PC-3 (cell line): ENCODE results near the gene OSMR. TPM values are rescaled to one million over a fixed set of nuclear protein-coding genes. Genes with fewer than 3 reads are reported as not detected.
"Not testable (repeated sequence)": the region's sequence is repeated elsewhere in the genome, so short reads cannot be mapped to it uniquely, and the experiment has no call there.

Experiments used
- ATAC-seq: fragments of 200-7000 bp; cut with Tn5 transposase; 2 replicates; pipeline ENCODE4 v1.9.1; 2020; ENCODE audit warnings: mild to moderate bottlenecking, moderate library complexity
- BruUV-seq: library from RNA; stranded (reverse); fragments of 400-500 nt; replicated peaks from 2 replicates; lab custom pipeline; 2021; lab: Mats Ljungman, UMichigan
- CTCF ChIA-PET: fragments of 300-600 bp; sonication (Branson Sonifier 250); formaldehyde crosslinking; loops from one replicate; lab custom pipeline; 2022; ENCODE audit warnings: antibody characterized with exemption; lab: Charles Lee
- POLR2A ChIA-PET: fragments of 300-600 bp; sonication (Branson Sonifier 250); formaldehyde crosslinking; loops from one replicate; lab custom pipeline; 2022; ENCODE audit warnings: antibody characterized with exemption; ENCODE audit not compliant: unreplicated experiment; lab: Charles Lee
- DNase-seq: peaks from one replicate; pipeline ENCODE4 v3.0.0-alpha.2; 2015
- H2AFZ ChIP-seq: fragments of 300-600 bp; sonication (generic); 2 replicates; pipeline ENCODE4 v1.6.0; 2016; ENCODE audit warnings: antibody characterized with exemption, low read length
- H3F3A ChIP-seq: fragments of 300-600 bp; sonication (generic); one replicate; pipeline ENCODE4 v1.6.0; 2017; ENCODE audit warnings: antibody characterized with exemption, low read length, control low read depth, mild to moderate bottlenecking; ENCODE audit not compliant: unreplicated experiment
- H3K27ac ChIP-seq: fragments of 300-600 bp; sonication (generic); 2 replicates; pipeline ENCODE4 v1.5.1; 2016; ENCODE audit warnings: mild to moderate bottlenecking, low read length
- H3K27me3 ChIP-seq: fragments of 300-600 bp; sonication (generic); 2 replicates; pipeline ENCODE4 v1.6.1; 2016; ENCODE audit warnings: low read length, mixed read lengths
- H3K36me3 ChIP-seq: fragments of 300-600 bp; sonication (generic); 2 replicates; pipeline ENCODE4 v1.6.1; 2016; ENCODE audit warnings: low read depth, mixed run types, low read length, mixed read lengths
- H3K4me1 ChIP-seq: fragments of 300-600 bp; sonication (generic); 2 replicates; pipeline ENCODE4 v1.5.1; 2016; ENCODE audit warnings: low read length; ENCODE audit not compliant: insufficient read depth
- H3K4me2 ChIP-seq: fragments of 300-600 bp; sonication (generic); 2 replicates; pipeline ENCODE4 v1.6.0; 2016; ENCODE audit warnings: low read length
- H3K4me3 ChIP-seq: fragments of 300-600 bp; sonication (generic); 2 replicates; pipeline ENCODE4 v1.5.1; 2016; ENCODE audit warnings: mild to moderate bottlenecking, low read length, mixed read lengths
- H3K79me2 ChIP-seq: fragments of 300-600 bp; sonication (generic); 2 replicates; pipeline ENCODE4 v1.6.1; 2017; ENCODE audit warnings: low read length, mixed read lengths
- H3K9ac ChIP-seq: fragments of 300-600 bp; sonication (generic); 2 replicates; pipeline ENCODE4 v1.6.0; 2016; ENCODE audit warnings: mild to moderate bottlenecking, low read length
- H3K9me2 ChIP-seq: fragments of 300-600 bp; sonication (generic); replicated peaks from 2 replicates; pipeline ENCODE4 v1.6.1; 2016; ENCODE audit warnings: mixed run types, low read length, mixed read lengths
- H3K9me3 ChIP-seq: fragments of 300-600 bp; sonication (generic); 2 replicates; pipeline ENCODE4 v1.6.1; 2016; ENCODE audit warnings: low read length, mixed read lengths
- H4K20me1 ChIP-seq: fragments of 300-600 bp; sonication (generic); 2 replicates; pipeline ENCODE4 v1.6.1; 2016; ENCODE audit warnings: low read length, mixed read lengths
- EZH2 ChIP-seq: fragments of 300-600 bp; sonication (generic); IDR thresholded peaks from one replicate; pipeline ENCODE4 v1.6.1; 2017; ENCODE audit warnings: antibody characterized with exemption, mild to moderate bottlenecking, low read length; ENCODE audit not compliant: unreplicated experiment
- EZH2phosphoT487 ChIP-seq: fragments of 300-600 bp; sonication (generic); IDR thresholded peaks from 2 replicates; pipeline ENCODE4 v1.6.1; 2018; ENCODE audit warnings: mild to moderate bottlenecking, antibody characterized with exemption, low read length, borderline replicate concordance
- intact Hi-C: fragments of 100-400 bp; cut with micrococcal nuclease; formaldehyde crosslinking; loops from 2 replicates; pipeline ENCODE4 v1.9.0; 2023
- total RNA-seq: library from RNA; depleted of rRNA; stranded (reverse); fragments of >200 nt; gene quantifications from 2 replicates; pipeline ENCODE4 v1.2.3, GENCODE V29; 2014
- TF ChIP-seq, protein P1 (sequence below): fragments of 300-600 bp; sonication (generic); conservative IDR thresholded peaks from 2 replicates; pipeline ENCODE4 v1.5.1; 2017; ENCODE audit warnings: antibody characterized with exemption, low read depth, mild to moderate bottlenecking, low read length

The OSMR gene
- total RNA-seq, 1 experiment from 2014 or later = 13.7 TPM

DNA sequence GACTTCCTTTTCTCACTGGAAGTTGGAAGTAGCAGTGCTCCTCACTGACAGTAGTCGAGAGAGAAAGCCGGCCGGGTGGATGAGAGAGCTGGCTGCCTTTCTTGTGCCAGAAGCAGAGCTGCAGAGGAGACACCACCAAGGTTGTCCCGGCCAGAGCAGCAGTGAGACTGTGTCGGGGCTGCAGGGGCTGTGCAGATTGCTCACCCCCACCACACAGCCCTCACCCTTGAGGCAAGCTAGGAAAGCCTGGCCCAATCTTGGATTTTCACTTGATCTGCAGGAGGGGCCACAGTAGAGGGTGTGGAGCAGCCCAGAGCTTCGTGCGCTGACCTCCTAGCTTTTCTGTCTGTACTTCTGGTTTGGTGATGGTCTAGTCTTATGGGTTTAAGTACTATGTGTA is 9.1 kb downstream of the OSMR start:
- H3F3A ChIP-seq = peaks cover 6% of the 10 kb centered on the region
- H3K9ac ChIP-seq = 0 out of 2 replicates have a peak overlapping the region, but pooled peaks have one; percentile 6
- no TSS peak for BruUV-seq
- H3K9me3 ChIP-seq = 0 out of 2 replicates have a peak, but pooled peaks cover 4% of the 10 kb centered on the region
- H4K20me1 ChIP-seq = no peaks in the 10 kb centered on the region
- intact Hi-C loops = loop anchor here (2.0 kb wide), 1 partner anchor 18 kb away; no protein-coding TSS in a partner anchor
- ChIA-PET CTCF (no interaction called here), POLR2A (no interaction called here)
- no peaks in the 10 kb centered on the region for H3K27me3 ChIP-seq
- H3K4me2 ChIP-seq = peak overlapping the region; percentile 49
- peaks cover 22% of the 10 kb centered on the region for H3K36me3 ChIP-seq
- H3K27ac ChIP-seq = peak overlapping the region; percentile 60
- no peak overlapping the region for H3K4me3 ChIP-seq
- DNase-seq = no peak
- no peak overlapping the region for H2AFZ ChIP-seq
- H3K4me1 ChIP-seq = peaks cover 31% of the 10 kb centered on the region
- TF ChIP-seq EZH2 = no peak
- TF ChIP-seq, protein P1, sequence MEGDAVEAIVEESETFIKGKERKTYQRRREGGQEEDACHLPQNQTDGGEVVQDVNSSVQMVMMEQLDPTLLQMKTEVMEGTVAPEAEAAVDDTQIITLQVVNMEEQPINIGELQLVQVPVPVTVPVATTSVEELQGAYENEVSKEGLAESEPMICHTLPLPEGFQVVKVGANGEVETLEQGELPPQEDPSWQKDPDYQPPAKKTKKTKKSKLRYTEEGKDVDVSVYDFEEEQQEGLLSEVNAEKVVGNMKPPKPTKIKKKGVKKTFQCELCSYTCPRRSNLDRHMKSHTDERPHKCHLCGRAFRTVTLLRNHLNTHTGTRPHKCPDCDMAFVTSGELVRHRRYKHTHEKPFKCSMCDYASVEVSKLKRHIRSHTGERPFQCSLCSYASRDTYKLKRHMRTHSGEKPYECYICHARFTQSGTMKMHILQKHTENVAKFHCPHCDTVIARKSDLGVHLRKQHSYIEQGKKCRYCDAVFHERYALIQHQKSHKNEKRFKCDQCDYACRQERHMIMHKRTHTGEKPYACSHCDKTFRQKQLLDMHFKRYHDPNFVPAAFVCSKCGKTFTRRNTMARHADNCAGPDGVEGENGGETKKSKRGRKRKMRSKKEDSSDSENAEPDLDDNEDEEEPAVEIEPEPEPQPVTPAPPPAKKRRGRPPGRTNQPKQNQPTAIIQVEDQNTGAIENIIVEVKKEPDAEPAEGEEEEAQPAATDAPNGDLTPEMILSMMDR = no peak
- TF ChIP-seq EZH2phosphoT487 = no peak
- peaks cover 89% of the 10 kb centered on the region for H3K79me2 ChIP-seq
- no peak for ATAC-seq
- no peaks in the 10 kb centered on the region for H3K9me2 ChIP-seq

DNA sequence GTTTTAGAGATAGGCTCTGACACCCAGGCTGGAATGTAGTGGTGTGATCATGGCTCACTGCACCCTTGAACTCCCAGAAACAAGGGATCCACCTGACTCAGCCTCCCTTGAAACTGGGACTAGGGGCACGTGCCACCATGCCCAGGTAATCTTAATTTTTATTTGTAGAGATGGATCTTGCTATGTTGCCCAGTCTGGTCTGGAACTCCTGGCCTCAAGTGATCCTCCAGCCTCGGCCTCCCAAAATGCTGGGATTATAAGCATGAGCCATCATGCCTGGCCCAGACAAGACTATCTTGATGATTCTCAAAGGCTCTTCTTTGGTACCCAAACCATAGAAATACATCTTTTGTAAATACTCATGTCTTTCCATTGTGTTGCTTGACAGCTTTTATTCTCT is 10.8 kb downstream of the OSMR start:
- Histone ChIP-seq H3K27ac (no peak overlapping the region), H4K20me1 (no peaks in the 10 kb centered on the region)
- BruUV-seq = no TSS peak

DNA sequence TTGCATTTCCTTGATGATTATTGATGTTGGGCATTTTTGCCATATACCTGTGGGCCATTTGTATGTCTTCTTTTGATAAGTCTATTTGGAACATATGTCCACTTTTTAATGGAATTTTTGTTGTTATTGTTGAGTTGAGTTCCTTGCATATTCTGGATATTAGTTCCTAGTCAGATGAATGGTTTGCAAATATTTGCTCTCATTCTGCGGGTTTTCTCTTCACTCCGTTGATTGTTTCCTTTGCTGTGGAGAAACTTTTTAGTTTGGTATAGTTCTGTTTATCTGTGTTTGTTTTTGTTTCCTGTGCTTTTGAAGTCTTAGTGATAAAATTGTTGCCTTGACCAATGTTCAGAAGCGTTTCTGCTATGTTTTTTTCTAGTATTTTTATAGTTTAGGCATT is 13.0 kb downstream of the OSMR start:
- H4K20me1 ChIP-seq = no peaks in the 10 kb centered on the region

More for the DNA sequence above, 10.8 kb downstream of the OSMR start:
- POLR2A ChIA-PET = no interaction called here
- H3K9ac ChIP-seq = no peak overlapping the region
- H3K4me3 ChIP-seq = no peak overlapping the region
- TF ChIP-seq, protein P1 = no peak
- TF ChIP-seq EZH2phosphoT487 = no peak
- no peak for TF ChIP-seq EZH2
- peaks cover 6% of the 10 kb centered on the region for H3F3A ChIP-seq
- peaks cover 31% of the 10 kb centered on the region for H3K4me1 ChIP-seq
- no peak overlapping the region for H2AFZ ChIP-seq
- H3K36me3 ChIP-seq = peaks cover 9% of the 10 kb centered on the region; the same call in 1 of the 2 replicates
- ATAC-seq = no peak
- CTCF ChIA-PET = no interaction called here
- no peaks in the 10 kb centered on the region for H3K9me2 ChIP-seq
- H3K4me2 ChIP-seq = no peak overlapping the region
- no peaks in the 10 kb centered on the region for H3K27me3 ChIP-seq
- no peak for DNase-seq
- H3K79me2 ChIP-seq = peaks cover 81% of the 10 kb centered on the region
- intact Hi-C loops = no loop called here
- H3K9me3 ChIP-seq = no peaks in the 10 kb centered on the region

DNA sequence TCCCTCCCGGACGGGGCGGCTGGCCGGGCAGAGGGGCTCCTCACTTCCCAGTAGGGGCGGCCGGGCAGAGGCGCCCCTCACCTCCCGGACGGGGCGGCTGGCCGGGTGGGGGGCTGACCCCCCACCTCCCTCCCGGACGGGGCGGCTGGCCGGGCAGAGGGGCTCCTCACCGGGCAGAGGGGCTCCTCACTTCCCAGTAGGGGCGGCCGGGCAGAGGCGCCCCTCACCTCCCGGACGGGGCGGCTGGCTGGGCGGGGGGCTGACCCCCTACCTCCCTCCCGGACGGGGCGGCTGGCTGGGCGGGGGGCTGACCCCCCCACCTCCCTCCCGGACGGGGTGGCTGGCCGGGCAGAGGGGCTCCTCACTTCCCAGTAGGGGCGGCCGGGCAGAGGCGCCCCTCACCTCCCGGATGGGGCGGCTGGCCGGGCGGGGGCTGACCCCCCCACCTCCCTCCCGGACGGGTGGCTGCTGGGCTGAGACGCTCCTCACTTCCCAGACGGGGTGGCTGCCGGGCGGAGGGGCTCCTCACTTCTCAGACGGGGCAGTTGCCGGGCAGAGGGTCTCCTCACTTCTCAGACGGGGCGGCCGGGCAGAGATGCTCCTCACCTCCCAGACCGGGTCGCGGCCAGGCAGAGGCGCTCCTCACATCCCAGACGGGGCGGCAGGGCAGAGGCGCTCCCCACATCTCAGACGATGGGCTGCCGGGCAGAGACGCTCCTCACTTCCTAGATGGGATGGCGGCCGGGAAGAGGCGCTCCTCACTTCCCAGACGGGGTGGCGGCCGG is 16.4 kb downstream of the OSMR start:
- CTCF ChIA-PET, BruUV-seq, H3K9me2 ChIP-seq, H3K27me3 ChIP-seq, H3K4me1 ChIP-seq, H3K9ac ChIP-seq, H3K27ac ChIP-seq, H3K9me3 ChIP-seq, POLR2A ChIA-PET, DNase-seq, H3F3A ChIP-seq, intact Hi-C loops, H3K4me2 ChIP-seq, ATAC-seq, H4K20me1 ChIP-seq, H2AFZ ChIP-seq, H3K36me3 ChIP-seq, H3K4me3 ChIP-seq: not testable (repeated sequence)
- H3K79me2 ChIP-seq = peaks cover 74% of the 10 kb centered on the region

More for the DNA sequence above, 13.0 kb downstream of the OSMR start:
- ChIA-PET CTCF (no interaction called here), POLR2A (no interaction called here)
- Histone ChIP-seq H3K9ac (no peak overlapping the region), H3K9me3 (peaks cover 4% of the 10 kb centered on the region; the same call in 1 of the 2 replicates), H3K9me2 (no peaks in the 10 kb centered on the region), H3K79me2 (peaks cover 70% of the 10 kb centered on the region), H2AFZ (no peak overlapping the region), H3K4me2 (no peak overlapping the region), H3K4me3 (no peak overlapping the region), H3K27me3 (no peaks in the 10 kb centered on the region), H3K27ac (no peak overlapping the region), H3K36me3 (0 out of 2 replicates have a peak, but pooled peaks cover 2% of the 10 kb centered on the region), H3F3A (no peaks in the 10 kb centered on the region), H3K4me1 (peaks cover 22% of the 10 kb centered on the region)
- BruUV-seq = no TSS peak
- ATAC-seq (no peak), DNase-seq (no peak)
- intact Hi-C loops = no loop called here
- TF ChIP-seq, protein P1 = no peak
- TF ChIP-seq EZH2phosphoT487 = no peak
- TF ChIP-seq EZH2 = no peak
